RWPE1 (cell line): Measurements from ENCODE around the gene TUBB6.

Source experiments
- CTCF ChIA-PET: fragments of 350-600 bp; sonication (Branson Sonifier 250); formaldehyde crosslinking; extraction: SDS; loops from one replicate; lab custom pipeline; 2021; lab: Yijun Ruan, JAX
- POLR2A ChIA-PET: fragments of 400-600 bp; formaldehyde crosslinking; extraction: SDS; loops from one replicate; lab custom pipeline; 2020; ENCODE audit warnings: antibody characterized with exemption; ENCODE audit not compliant: low non-redundant PET; lab: Yijun Ruan, JAX
- DNase-seq: peaks from one replicate; pipeline ENCODE4 v3.0.0; 2012; ENCODE audit warnings: low spot score
- H3K27ac ChIP-seq: fragments of 450-650 bp; 2 replicates; pipeline ENCODE4 v1.5.1; 2017
- TF ChIP-seq, protein P1 (sequence below): fragments of 450-650 bp; conservative IDR thresholded peaks from 2 replicates; pipeline ENCODE4 v1.5.1; 2017; ENCODE audit warnings: low read depth, mild to moderate bottlenecking

Gene TUBB6

DNA sequence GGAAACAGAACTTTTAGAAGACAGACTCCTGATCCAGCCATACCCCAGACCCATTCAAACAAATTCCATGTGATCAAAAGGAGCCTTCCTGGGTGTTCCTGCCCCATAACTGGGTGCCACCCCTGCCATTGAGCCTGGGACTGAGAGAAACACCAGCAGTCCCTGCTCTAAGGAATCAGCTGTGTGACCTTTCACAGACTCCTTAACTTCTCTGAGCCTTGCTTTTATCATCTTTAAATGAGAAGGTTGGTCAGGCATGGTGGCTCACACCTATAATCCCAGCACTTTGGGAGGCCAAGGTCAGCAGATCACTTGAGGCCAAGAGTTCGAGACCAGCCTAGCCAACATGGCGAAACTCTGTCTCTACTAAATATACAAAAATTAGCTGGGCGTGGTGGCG, 33.2 kb upstream of the TUBB6 start:
- TF ChIP-seq, protein P1, sequence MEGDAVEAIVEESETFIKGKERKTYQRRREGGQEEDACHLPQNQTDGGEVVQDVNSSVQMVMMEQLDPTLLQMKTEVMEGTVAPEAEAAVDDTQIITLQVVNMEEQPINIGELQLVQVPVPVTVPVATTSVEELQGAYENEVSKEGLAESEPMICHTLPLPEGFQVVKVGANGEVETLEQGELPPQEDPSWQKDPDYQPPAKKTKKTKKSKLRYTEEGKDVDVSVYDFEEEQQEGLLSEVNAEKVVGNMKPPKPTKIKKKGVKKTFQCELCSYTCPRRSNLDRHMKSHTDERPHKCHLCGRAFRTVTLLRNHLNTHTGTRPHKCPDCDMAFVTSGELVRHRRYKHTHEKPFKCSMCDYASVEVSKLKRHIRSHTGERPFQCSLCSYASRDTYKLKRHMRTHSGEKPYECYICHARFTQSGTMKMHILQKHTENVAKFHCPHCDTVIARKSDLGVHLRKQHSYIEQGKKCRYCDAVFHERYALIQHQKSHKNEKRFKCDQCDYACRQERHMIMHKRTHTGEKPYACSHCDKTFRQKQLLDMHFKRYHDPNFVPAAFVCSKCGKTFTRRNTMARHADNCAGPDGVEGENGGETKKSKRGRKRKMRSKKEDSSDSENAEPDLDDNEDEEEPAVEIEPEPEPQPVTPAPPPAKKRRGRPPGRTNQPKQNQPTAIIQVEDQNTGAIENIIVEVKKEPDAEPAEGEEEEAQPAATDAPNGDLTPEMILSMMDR: no peak
- no peak overlapping the region for H3K27ac ChIP-seq
- CTCF ChIA-PET: interaction anchor here (0.7 kb wide), 2 partner anchors 10 to 51 kb away, joined by 3 to 5 read pairs; no protein-coding TSS in a partner anchor
- DNase-seq: no peak
- POLR2A ChIA-PET: no interaction called here

DNA sequence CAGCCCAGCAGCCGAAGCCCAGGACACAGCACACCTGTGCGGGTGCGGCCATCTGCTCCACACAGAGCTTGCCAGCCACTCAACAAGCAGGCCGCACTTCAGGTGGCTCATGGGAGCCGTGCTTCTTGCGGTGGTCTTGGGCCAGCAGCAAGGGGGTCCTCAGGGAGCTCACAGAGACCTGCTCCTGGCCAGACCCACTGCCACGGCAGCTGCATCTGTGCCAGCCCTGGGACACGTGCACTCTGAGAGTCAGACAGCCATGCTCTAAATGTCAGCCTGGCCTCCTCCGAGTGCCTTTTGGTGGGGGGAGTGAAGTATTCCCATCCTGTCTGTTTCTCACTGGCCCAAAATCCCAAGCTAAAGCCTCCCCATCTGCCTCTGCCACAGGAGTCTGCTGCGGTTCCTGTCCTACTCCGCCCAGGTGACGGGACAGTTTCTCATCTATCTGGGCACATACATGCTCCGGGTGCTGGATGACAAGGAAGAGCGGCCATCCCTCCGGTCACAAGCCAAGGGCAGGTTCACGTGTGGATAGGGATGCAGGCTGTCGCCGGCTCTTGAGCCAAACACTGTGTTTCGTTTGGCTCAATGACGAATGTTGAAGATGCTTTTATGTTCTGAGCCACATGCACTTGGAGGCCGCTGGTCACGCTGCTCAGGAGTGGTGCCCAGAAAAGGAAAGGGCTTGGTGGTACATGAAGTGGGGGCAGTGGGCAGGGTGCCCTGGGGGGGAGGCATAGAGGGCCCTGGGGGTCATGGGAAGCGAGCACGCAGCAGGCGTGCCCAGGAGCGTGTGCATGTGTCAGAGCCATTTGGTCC, 31.1 kb upstream of the TUBB6 start:
- TF ChIP-seq, protein P1: no peak
- ChIA-PET CTCF (no interaction called here), POLR2A (no interaction called here)
- DNase-seq: no peak
- H3K27ac ChIP-seq: no peak overlapping the region

DNA sequence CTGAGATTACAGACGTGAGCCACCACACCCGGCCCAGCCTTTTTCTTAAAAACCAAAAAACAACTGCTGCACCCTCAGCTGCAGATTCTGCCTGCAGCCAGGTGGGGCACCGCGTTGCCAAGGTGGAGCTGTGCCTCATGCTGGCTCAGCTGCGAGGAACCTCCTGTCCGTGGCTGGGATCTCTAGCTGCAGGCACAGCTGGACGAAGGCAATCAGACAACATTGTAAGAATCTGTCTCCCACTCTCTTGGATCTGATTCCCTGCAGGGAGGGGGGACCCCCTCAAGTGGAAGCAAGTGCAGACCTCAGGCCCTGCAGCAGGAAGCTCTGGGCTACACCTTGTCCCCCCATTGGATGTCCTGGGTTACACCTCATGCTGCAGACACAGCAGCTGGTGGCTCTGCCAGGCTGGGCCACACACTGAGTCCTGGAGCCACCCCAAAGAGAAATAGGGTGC, 29.8 kb upstream of the TUBB6 start:
- peak overlapping the region; percentile 65 for H3K27ac ChIP-seq
- DNase-seq: no peak
- CTCF ChIA-PET: interaction anchor here (0.6 to 1.4 kb wide), 3 partner anchors 9 to 160 kb away, joined by 3 to 6 read pairs (median 4); no protein-coding TSS in a partner anchor
- TF ChIP-seq, protein P1: peak; percentile 18; the same call in 1 of the 2 replicates
- POLR2A ChIA-PET: no interaction called here

DNA sequence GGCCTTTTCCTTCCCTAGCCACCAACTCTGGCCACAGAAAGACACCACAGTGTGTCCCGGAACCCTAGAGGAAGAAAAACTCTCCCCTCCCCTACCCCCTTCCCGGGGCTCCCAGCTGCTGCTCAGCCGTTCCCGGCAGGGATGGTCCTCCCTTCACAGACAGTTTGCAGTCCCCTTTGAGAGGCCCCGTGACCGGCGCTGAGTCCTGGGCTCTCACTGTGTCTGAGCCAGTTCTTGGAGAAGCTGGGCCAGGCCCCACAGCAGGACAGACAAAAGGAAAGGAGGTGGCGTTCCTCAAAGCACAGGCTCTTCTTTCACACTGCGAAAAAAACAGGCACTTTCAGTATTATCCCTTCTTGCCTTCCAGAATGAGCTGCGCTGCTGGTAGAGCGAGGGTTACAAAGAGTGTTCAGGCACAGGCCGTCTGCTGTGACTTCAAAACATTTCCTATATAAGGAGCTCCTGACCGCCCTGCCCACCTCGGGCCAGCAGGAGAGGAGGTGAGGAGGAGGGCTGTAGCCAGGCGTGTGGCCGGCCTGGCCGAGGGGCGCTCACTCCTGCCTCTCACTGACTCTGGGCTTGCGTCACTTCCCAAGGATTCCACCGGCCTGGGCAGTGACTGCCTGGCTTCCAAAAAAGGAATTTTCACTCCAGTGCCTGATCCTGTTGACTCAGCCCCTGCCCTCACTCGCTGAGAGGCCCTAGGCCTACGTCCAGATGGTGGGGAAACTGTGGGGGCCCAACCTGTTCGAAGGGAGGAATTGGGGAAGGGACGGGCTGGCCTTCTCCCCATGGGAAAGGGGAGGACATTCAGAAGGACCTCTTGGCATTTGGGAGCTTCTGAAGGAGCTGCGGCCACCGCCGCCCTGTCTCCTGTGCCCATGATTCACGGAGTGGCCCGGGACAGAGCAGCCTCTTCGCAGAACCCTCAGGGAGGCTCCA, 29.0 kb upstream of the TUBB6 start:
- POLR2A ChIA-PET: no interaction called here
- TF ChIP-seq, protein P1: no peak
- DNase-seq: peak; percentile 46
- CTCF ChIA-PET: interaction anchor here (0.5 to 1.4 kb wide), 5 partner anchors 8 to 391 kb away, joined by 3 to 6 read pairs (median 3); no protein-coding TSS in a partner anchor
- H3K27ac ChIP-seq: peak overlapping the region; percentile 65

DNA sequence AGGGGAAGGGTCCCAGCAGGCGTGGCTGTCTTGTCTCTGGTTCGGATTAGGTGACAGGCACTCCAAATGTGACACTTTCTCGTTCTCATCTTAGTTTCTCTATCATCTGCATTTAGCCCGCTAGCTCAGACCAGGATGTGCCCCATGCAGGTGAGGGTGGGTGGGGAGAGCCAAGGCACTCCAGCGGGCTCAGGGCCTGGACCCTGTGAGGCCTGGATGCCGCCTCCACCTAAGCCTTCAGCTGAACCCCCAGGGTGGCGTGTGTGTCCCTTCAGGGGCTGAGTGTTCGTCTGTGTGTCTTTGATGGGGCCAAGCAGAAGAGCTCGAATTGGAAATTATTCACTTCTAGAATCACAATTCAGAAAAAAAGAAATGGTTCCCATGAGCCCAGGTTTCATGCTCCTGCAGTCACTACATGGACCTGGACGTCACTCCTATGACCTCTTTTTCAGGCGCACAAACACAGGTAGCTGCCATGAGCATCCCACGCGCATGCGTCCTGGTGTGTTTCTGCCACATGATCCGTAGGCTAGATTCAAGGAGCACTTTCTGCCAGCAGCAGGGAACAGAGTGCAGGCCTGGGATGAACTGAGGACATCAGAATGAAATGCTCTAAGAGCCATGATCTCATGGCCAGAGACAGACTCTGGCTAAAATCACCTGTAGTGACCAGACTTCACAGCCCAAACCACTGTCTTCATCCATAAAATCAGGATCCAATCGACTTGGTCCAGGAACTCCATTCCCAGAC, 28.1 kb upstream of the TUBB6 start:
- TF ChIP-seq, protein P1: no peak
- peak overlapping the region; percentile 65 for H3K27ac ChIP-seq
- no peak for DNase-seq
- ChIA-PET POLR2A (no interaction called here), CTCF (interaction anchor here (1.8 kb wide), 1 partner anchor 8 kb away, joined by 10 read pairs; no protein-coding TSS in a partner anchor)
